H1 (cell line): ENCODE measurements around the gene BFSP2. TPM values are rescaled to one million over a fixed set of nuclear protein-coding genes. Genes with fewer than 3 reads are reported as not detected.

Source experiments
- CTCF ChIA-PET: fragments of 300-600 bp; sonication (Branson Sonifier 250); formaldehyde crosslinking; loops from one replicate; lab custom pipeline; 2021; ENCODE audit not compliant: partially characterized antibody; lab: Charles Lee
- POLR2A ChIA-PET: fragments of 300-600 bp; sonication (Branson Sonifier 250); formaldehyde crosslinking; loops from one replicate; lab custom pipeline; 2021; ENCODE audit warnings: inconsistent platforms; ENCODE audit not compliant: partially characterized antibody; lab: Charles Lee
- DNase-seq, 2 experiments: peaks; one replicate each; pipeline versions ENCODE4 v3.0.0 to v3.0.0-alpha.2; 2010 to 2022; ENCODE audit warnings: low spot score in 2 of 2, low read depth in 1 of 2, mixed read lengths in 1 of 2
- FAIRE-seq: peaks from 2 replicates; lab custom pipeline; 2011; peaks lifted over from hg19 to GRCh38; lab: Jason Lieb, UNC
- H2AFZ ChIP-seq: 2 replicates; pipeline ENCODE4 v1.8.1; 2012; ENCODE audit warnings: low read length, inconsistent platforms
- H2AK5ac ChIP-seq: 2 replicates; pipeline ENCODE4 v1.6.1; 2013; ENCODE audit warnings: low read depth, low read length
- H2BK120ac ChIP-seq: replicated peaks from 2 replicates; pipeline ENCODE3; 2013; ENCODE audit warnings: low read depth, low read length, inconsistent platforms
- H2BK12ac ChIP-seq: 2 replicates; pipeline ENCODE4 v1.6.1; 2013; ENCODE audit warnings: low read depth, low read length
- H2BK15ac ChIP-seq: 2 replicates; pipeline ENCODE4 v1.6.1; 2013; ENCODE audit warnings: low read length
- H2BK20ac ChIP-seq: 2 replicates; pipeline ENCODE4 v1.6.1; 2013; ENCODE audit warnings: low read length
- H2BK5ac ChIP-seq: 2 replicates; pipeline ENCODE4 v1.6.1; 2013; ENCODE audit warnings: low read depth, low read length
- H3K14ac ChIP-seq: 2 replicates; pipeline ENCODE4 v1.6.1; 2013; ENCODE audit warnings: inconsistent platforms; ENCODE audit not compliant: insufficient read length
- H3K18ac ChIP-seq: 2 replicates; pipeline ENCODE4 v1.6.1; 2013; ENCODE audit warnings: low read length; ENCODE audit errors: extremely low read depth
- H3K23ac ChIP-seq: 2 replicates; pipeline ENCODE4 v1.6.1; 2013; ENCODE audit warnings: inconsistent platforms; ENCODE audit not compliant: insufficient read length
- H3K23me2 ChIP-seq: 2 replicates; pipeline ENCODE4 v1.6.1; 2013; ENCODE audit warnings: low read depth, low read length
- H3K27ac ChIP-seq: 2 replicates; pipeline ENCODE4 v1.6.1; 2011; ENCODE audit warnings: low read depth, low read length, inconsistent platforms
- H3K27me3 ChIP-seq, 4 experiments: replicated peaks in 1 of 4; 1 replicate in 1 of 4; 2 replicates in 3 of 4; pipeline versions ENCODE4 v1.6.1 to v1.8.1; 2011 to 2013; ENCODE audit warnings: low read length in 3 of 4, mild to moderate bottlenecking in 3 of 4, inconsistent platforms in 2 of 4, mixed read lengths in 2 of 4, moderate library complexity in 1 of 4; ENCODE audit not compliant: control insufficient read depth in 3 of 4, insufficient read depth in 3 of 4; ENCODE audit errors: extremely low read depth in 1 of 4
- H3K36me3 ChIP-seq, 4 experiments: 2 replicates each; pipeline versions ENCODE4 v1.6.1 to v1.8.1; 2011 to 2013; ENCODE audit warnings: mild to moderate bottlenecking in 4 of 4, low read length in 3 of 4, moderate library complexity in 2 of 4, control low read depth in 1 of 4, inconsistent platforms in 1 of 4; ENCODE audit not compliant: insufficient read depth in 4 of 4, control insufficient read depth in 2 of 4
- H3K4ac ChIP-seq: replicated peaks from 2 replicates; pipeline ENCODE3; 2013; ENCODE audit warnings: low read length, low read depth, mixed read lengths, inconsistent platforms; ENCODE audit not compliant: insufficient read length
- H3K4me1 ChIP-seq, 4 experiments: replicated peaks in 1 of 4; 1 replicate in 1 of 4; 2 replicates in 3 of 4; pipeline versions ENCODE4 v1.6.1 to v1.8.1; 2011 to 2013; ENCODE audit warnings: low read length in 3 of 4, inconsistent platforms in 2 of 4, mixed read lengths in 1 of 4; ENCODE audit not compliant: insufficient read depth in 4 of 4, control insufficient read depth in 3 of 4
- H3K4me2 ChIP-seq, 2 experiments: 2 replicates each; pipeline versions ENCODE4 v1.6.1 to v1.8.1; 2011 to 2013; ENCODE audit warnings: low read depth in 2 of 2, low read length in 2 of 2, control low read depth in 1 of 2, inconsistent platforms in 1 of 2, mild to moderate bottlenecking in 1 of 2; ENCODE audit not compliant: insufficient read depth in 1 of 2
- H3K4me3 ChIP-seq, 4 experiments: fragments of 200-600, 300-600 bp in 1 of 4; sonication (generic), shearing (Covaris generic), sonication (Bioruptor Twin) in 1 of 4; 2 replicates each; pipeline versions ENCODE4 v1.5.1 to v1.8.1; 2011 to 2016; ENCODE audit warnings: low read length in 4 of 4, low read depth in 3 of 4, control low read depth in 2 of 4, inconsistent platforms in 2 of 4, mild to moderate bottlenecking in 2 of 4, mixed read lengths in 1 of 4, moderate library complexity in 1 of 4; ENCODE audit not compliant: insufficient read depth in 2 of 4; ENCODE audit errors: extremely low read depth in 1 of 4
- H3K56ac ChIP-seq: replicated peaks from 2 replicates; pipeline ENCODE3; 2013; ENCODE audit warnings: low read depth, mild to moderate bottlenecking, mixed read lengths, low read length, inconsistent platforms; ENCODE audit not compliant: insufficient read length
- H3K79me1 ChIP-seq: 2 replicates; pipeline ENCODE4 v1.6.1; 2013; ENCODE audit warnings: low read depth, low read length, control low read depth
- H3K79me2 ChIP-seq, 2 experiments: 2 replicates each; pipeline versions ENCODE4 v1.6.1 to v1.8.1; 2012 to 2013; ENCODE audit warnings: low read length in 2 of 2, mild to moderate bottlenecking in 2 of 2, inconsistent platforms in 1 of 2; ENCODE audit not compliant: insufficient read depth in 2 of 2, control insufficient read depth in 1 of 2
- H3K9ac ChIP-seq, 4 experiments: replicated peaks in 1 of 4; 1 replicate in 1 of 4; 2 replicates in 3 of 4; pipeline versions ENCODE4 v1.6.1 to v1.8.1; 2011 to 2013; ENCODE audit warnings: low read depth in 3 of 4, low read length in 3 of 4, control low read depth in 2 of 4, mild to moderate bottlenecking in 2 of 4, moderate library complexity in 2 of 4, inconsistent platforms in 1 of 4; ENCODE audit errors: extremely low read depth in 1 of 4
- H3K9me3 ChIP-seq, 2 experiments: 2 replicates each; pipeline versions ENCODE4 v1.6.1 to v1.8.1; 2012 to 2013; ENCODE audit warnings: mild to moderate bottlenecking in 2 of 2, moderate library complexity in 2 of 2, control low read depth in 1 of 2, inconsistent platforms in 1 of 2, low read depth in 1 of 2, low read length in 1 of 2, mixed read lengths in 1 of 2; ENCODE audit not compliant: insufficient read depth in 2 of 2
- H4K20me1 ChIP-seq, 2 experiments: replicated peaks in 1 of 2; 2 replicates each; pipeline versions ENCODE3 to v1.8.1; 2011 to 2013; ENCODE audit warnings: inconsistent platforms in 2 of 2, low read length in 2 of 2, mild to moderate bottlenecking in 1 of 2; ENCODE audit not compliant: insufficient read depth in 2 of 2, control insufficient read depth in 1 of 2
- H4K5ac ChIP-seq: 2 replicates; pipeline ENCODE4 v1.6.1; 2013; ENCODE audit warnings: low read length, low read depth, mixed read lengths, inconsistent platforms; ENCODE audit not compliant: insufficient read length
- H4K8ac ChIP-seq: 2 replicates; pipeline ENCODE4 v1.8.0; 2013; ENCODE audit warnings: mild to moderate bottlenecking, moderate library complexity, low read length, inconsistent platforms; ENCODE audit not compliant: insufficient read depth; ENCODE audit errors: extremely low read depth
- H4K91ac ChIP-seq: replicated peaks from 2 replicates; pipeline ENCODE3; 2013; ENCODE audit warnings: low read length, mixed read lengths, inconsistent platforms; ENCODE audit not compliant: insufficient read length
- RAD21 ChIP-seq, 2 experiments: IDR thresholded peaks in 1 of 2; conservative IDR thresholded peaks in 1 of 2; 2 replicates each; pipeline ENCODE4 v1.6.1; 2011; ENCODE audit warnings: low read depth in 2 of 2, low read length in 2 of 2, improper control_type of control experiment in 1 of 2, inconsistent platforms in 1 of 2, mild to moderate bottlenecking in 1 of 2, moderate library complexity in 1 of 2
- TEAD4 ChIP-seq: IDR thresholded peaks from 2 replicates; pipeline ENCODE4 v1.6.1; 2012; ENCODE audit warnings: low read depth, low read length, inconsistent platforms, mixed read lengths
- WGBS, 2 experiments: shearing (Covaris generic) in 1 of 2; methylation state at CpG; one replicate each; pipeline versions ENCODE4 v1.1.6 to v1.1.7; 2013 to 2015; ENCODE audit warnings: low lambda C conversion rate in 2 of 2, mixed read lengths in 2 of 2, inconsistent platforms in 1 of 2, low coverage in 1 of 2, missing lambda C conversion rate in 1 of 2; ENCODE audit not compliant: insufficient replicate concordance in 2 of 2, insufficient coverage in 1 of 2, insufficient read length in 1 of 2; ENCODE audit errors: extremely low coverage in 1 of 2, missing lambda C conversion rate in 1 of 2; 5-methylcytosine and 5-hydroxymethylcytosine counted together
- polyA plus RNA-seq, 7 experiments: library from polyadenylated mRNA; depleted of rRNA in 3 of 7; stranded (reverse) in 5 of 7; unstranded in 2 of 7; fragments of >200 nt in 5 of 7; fragments of 200-250 nt in 2 of 7; gene quantifications; 1 replicate in 5 of 7; 2 replicates in 1 of 7; 4 replicates in 1 of 7; pipeline versions ENCODE4 v1.2.1 to v1.2.3, GENCODE V29; 2011 to 2013; ENCODE audit warnings: missing spikeins in 2 of 7, mixed read lengths in 2 of 7
- total RNA-seq: library from RNA; stranded (reverse); fragmentation: NEBNext Ultra II Directional; extraction: Animal tissue kit (Norgen Biotek cat#: 25700); gene quantifications from 2 replicates; pipeline ENCODE4 v1.2.1, GENCODE V29; 2021
- TF ChIP-seq, protein P1 (sequence below), 3 experiments: IDR thresholded peaks; 1 replicate in 2 of 3; 2 replicates in 1 of 3; pipeline versions ENCODE4 v1.5.1 to v1.6.1; 2011; ENCODE audit warnings: low read length in 3 of 3, mild to moderate bottlenecking in 3 of 3, inconsistent platforms in 2 of 3, low read depth in 1 of 3, moderate library complexity in 1 of 3; ENCODE audit not compliant: insufficient read depth in 1 of 3; ENCODE audit errors: control extremely low read depth in 1 of 3

BFSP2 gene
- total and polyA plus RNA-seq, 2 of the 8 experiments (the other 6 are each of a cell fraction or from before 2014, with no cell fraction given): not detected

DNA sequence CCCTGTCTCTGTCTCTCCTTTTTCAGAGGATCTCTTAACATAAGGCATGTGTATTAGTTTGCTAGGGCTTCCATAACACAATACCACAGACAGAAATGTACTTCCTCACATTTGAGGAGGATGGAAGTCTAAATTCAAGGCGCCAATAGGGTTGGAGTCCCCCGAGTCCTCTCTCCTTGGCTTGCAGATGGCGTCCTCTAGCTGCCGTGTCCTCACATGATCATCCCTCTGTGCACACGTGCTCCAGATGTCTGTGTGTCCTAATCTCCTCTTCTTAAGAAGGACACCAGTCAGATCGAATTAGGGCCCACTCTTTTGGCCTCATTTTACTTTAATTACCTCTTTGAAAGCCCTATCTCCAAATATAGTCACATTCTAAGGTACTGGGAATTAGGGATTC lies 23.0 kb upstream of the BFSP2 start:
- no peak overlapping the region for H4K5ac ChIP-seq
- H3K36me3 ChIP-seq: no peaks in the 10 kb centered on the region
- 87% methylated on average over 6 of the region's 6 CpGs; no CpG with 5 or more reads in 1 of the 2 experiments for WGBS, 2 experiments
- no peak overlapping the region for H4K91ac ChIP-seq
- no peak overlapping the region for H3K9ac ChIP-seq
- no peak overlapping the region for H4K8ac ChIP-seq
- POLR2A ChIA-PET: no interaction called here
- FAIRE-seq (no peak), DNase-seq (no peak)
- no peak overlapping the region for H2BK5ac ChIP-seq
- H3K56ac ChIP-seq: no peak overlapping the region
- H2BK15ac ChIP-seq: no peak overlapping the region
- no peak overlapping the region for H3K4me3 ChIP-seq
- H3K27me3 ChIP-seq: no peaks in the 10 kb centered on the region
- H2BK20ac ChIP-seq: no peak overlapping the region
- H3K23ac ChIP-seq: no peak overlapping the region
- H3K14ac ChIP-seq: no peak overlapping the region
- no peak overlapping the region for H2BK120ac ChIP-seq
- no peak overlapping the region for H2BK12ac ChIP-seq
- no peak overlapping the region for H3K18ac ChIP-seq
- no peaks in the 10 kb centered on the region for H3K23me2 ChIP-seq
- H4K20me1 ChIP-seq: no peaks in the 10 kb centered on the region
- no peak overlapping the region for H3K4ac ChIP-seq
- no peaks in the 10 kb centered on the region for H3K9me3 ChIP-seq
- H3K79me1 ChIP-seq: no peaks in the 10 kb centered on the region
- no peak overlapping the region for H2AFZ ChIP-seq
- H2AK5ac ChIP-seq: no peak overlapping the region
- peaks cover 0 to 10% (median 8%) of the 10 kb centered on the region in 4 experiments; a peak in 5 of 7 replicates for H3K4me1 ChIP-seq
- CTCF ChIA-PET: interaction anchor here (0.7 to 18.0 kb wide), 23 partner anchors 1 to 651 kb away, joined by 3 to 189 read pairs (median 4); no protein-coding TSS in a partner anchor
- H3K79me2 ChIP-seq: no peaks in the 10 kb centered on the region
- H3K4me2 ChIP-seq: no peak overlapping the region
- TF ChIP-seq, protein P1, sequence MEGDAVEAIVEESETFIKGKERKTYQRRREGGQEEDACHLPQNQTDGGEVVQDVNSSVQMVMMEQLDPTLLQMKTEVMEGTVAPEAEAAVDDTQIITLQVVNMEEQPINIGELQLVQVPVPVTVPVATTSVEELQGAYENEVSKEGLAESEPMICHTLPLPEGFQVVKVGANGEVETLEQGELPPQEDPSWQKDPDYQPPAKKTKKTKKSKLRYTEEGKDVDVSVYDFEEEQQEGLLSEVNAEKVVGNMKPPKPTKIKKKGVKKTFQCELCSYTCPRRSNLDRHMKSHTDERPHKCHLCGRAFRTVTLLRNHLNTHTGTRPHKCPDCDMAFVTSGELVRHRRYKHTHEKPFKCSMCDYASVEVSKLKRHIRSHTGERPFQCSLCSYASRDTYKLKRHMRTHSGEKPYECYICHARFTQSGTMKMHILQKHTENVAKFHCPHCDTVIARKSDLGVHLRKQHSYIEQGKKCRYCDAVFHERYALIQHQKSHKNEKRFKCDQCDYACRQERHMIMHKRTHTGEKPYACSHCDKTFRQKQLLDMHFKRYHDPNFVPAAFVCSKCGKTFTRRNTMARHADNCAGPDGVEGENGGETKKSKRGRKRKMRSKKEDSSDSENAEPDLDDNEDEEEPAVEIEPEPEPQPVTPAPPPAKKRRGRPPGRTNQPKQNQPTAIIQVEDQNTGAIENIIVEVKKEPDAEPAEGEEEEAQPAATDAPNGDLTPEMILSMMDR (IDR thresholded peaks at IDR 0.05; ENCODE audit: control extremely low read depth in 1 of 3, insufficient read depth in 1 of 3, low read depth in 1 of 3, low read length in 3 of 3): peak; percentile 44 to 70 (median 56)
- TF ChIP-seq RAD21 (IDR thresholded peaks at IDR 0.05 in 1 of 2, conservative IDR thresholded peaks at IDR 0.05 in 1 of 2; ENCODE audit: low read depth in 2 of 2, low read length in 2 of 2) (peak; percentile 66 to 74), TEAD4 (no peak)
- no peak overlapping the region for H3K27ac ChIP-seq
